Stimulated activated CD4-positive, alpha-beta T cell treated with anti-CD3 and anti-CD28 coated beads, TNF-alpha, amount 100 ng/mL, for 48 hours (primary cell): Measurements from ENCODE around the gene ZNF132.
A peak's percentile ranks its signal among the peaks of the same experiment; 100 is the strongest.

Source experiments
- DNase-seq, 3 donors: peaks; one replicate each; pipeline ENCODE4 v3.0.0-alpha.2; 2020; ENCODE audit warnings: low read depth in 3 of 3

Gene ZNF132

DNA sequence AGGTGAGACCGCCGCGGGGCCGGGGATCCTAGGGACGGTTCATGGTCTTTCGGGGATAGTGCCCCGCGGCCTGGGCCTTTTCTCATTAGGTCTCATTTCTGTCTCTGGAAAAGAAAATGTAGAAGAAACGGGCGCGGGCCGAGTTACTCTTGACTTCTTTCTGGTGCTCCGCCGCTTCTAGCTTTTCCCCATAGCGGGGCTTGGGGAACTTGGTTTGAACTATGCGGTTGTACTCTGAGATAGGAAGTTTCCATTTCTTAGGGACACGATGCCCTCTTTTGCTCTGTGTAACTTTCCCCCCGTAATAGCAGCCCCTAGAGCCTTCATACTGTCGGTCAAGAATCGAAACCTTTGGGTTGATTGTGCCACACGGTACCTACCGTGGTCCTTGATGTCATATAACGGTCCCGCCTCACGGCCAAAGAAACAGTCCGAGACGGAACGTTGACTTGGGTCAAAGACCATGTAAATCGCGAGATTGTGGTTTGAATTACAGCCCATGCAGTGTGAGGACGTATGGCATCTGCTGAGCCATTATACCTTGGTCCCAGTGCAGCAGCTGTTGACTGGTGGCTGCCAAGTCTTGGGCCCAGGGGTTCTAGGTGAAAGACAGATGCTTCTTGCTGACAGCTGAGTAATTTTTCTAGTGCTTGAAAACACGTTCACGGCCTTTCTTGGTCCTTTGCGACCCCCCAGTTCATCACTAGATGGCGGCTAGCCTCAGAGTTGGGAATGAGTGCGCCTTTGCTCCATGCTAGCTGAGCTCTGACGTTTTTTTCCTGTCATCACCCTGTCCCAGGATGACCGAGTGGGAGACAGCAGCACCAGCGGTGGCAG is 52.4 kb downstream of the ZNF132 start:
- DNase-seq = no peak

DNA sequence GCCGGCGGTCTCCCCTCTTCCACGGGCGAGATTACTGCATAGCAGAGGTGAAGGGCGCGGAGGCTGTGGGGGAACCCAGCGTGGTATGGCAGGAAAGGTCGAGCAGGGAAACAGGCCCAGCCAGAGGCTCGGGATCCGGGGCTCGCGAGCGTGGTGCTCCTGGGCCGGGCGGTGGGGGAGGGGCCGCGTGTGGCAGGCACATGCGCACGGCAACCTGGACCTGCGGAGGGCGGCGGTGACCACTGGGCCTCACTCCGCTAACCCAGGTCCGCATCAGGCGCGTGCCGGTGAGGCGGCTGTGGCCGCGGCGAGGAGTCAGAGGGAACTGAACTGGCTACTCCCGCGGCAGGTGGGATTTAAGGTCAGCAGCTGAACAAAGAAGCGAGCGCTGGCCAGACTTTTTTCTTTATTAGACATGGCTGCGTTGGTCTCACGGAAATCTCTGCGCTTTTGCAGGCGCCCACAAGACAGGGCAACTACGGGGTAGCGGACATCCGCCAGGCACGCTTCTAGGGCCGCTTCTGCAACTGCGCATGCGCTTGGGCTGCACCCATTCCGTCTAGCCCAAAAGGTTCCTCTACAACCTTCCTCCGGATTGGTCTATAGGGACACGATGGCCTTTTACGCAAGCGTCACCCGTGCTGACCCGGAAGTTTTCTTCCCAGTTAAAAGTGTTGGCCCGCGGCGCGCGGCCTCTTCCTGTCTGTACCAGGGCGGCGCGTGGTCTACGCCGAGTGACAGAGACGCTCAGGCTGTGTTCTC is 53.2 kb downstream of the ZNF132 start, which contains the start of gene RPS5:
Gene RPS5 (plus strand): TSS at position 694 of the 762 bp plus-strand sequence. CDS start 869 bp downstream, outside the sequence.
- DNase-seq = peak; percentile 86 to 94 (median 93)

DNA sequence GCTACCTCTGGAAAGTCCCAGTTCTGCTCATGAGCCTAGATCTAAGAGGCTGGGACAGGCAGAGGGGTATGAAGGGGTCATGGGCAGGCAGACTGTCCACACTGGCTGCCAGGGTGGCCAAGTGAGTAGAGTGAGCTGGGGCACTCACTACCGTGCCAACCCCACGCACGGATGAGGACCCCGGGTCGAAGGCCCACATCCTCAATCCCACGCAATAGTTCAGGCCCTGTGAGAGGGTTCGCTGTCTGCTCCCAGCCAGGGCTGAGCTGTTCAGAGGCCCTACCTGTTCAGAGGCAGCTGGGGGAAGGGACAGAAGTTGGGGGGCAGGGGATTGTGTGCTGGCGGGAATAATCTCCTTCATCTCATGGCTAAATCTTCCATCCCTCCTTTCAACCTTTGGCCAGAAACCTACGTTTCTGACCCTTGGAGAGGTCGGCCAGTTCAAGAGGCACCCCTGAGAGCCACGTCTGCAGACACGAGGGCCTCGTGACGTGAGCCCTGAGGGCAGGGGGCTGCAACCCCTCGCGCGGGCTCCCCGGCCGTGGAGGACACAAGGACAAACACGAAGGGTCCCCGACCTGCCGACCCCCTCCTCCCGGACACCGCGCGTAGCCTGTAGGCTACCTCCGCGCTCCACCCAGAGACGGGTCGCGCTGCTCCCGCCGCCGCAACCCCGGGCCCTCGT is 53.9 kb downstream of the ZNF132 start:
- no peak for DNase-seq

DNA sequence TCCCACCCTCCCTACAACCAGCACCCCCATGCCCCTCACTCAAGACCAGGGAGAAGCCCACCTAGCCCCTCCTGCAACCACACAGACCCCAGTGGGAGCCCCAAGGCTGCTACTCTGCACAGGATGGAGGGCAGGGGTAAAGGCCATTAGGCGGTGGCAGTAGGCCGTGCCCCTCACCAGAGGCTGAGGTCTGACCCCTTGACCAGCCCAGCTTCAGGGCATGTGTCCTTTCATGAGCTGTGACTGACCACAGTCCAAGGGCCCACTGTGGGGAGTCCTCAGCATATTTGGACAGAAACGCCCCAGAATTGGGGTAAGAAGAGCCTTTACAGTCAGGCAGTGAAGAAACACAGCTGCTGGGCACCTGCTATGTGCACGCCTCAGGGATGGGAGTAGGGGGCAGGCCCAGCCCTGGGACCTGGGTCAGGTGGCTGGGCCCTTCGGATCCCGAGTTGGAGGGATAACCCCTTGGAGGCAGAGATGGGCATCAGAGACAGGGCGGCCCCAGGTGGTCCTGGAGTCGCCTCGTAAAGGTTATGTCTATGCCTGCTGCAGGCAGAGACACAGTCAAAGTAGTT is 54.6 kb downstream of the ZNF132 start:
- no peak for DNase-seq

DNA sequence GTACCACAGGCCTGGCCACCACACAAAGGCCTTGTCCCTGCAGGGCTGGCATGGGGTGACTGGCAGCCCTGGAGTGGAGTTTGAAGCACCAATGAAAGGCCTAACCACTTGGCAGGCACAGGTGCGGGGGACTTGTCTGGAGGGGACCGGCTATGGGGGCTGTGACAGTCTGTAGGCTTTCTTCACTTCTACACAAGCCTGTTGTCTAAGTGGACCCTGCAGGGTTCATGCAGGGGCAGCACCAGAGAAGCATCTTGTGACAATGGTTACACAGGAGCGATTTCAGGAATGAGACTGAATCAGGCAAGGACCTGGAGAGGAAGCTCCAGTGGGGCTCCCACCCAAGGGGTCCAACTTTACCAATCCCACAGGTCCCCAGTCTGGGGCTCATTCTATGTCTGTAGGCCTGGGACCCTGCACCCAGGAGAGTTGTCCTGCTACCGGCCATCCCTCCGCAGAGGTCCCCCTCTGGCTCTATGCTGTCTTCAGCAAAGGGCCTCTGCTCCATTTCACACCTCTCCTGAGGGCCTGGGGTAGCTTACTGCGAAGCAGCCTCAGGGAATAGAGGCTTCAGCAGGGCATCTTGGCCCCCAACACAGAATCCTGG is 56.9 kb downstream of the ZNF132 start:
- no peak for DNase-seq
